T-helper 2 cell treated with Interferon-gamma antibody and Interleukin-4, amounts not matched to agents 100 ng/mL and 5 ng/mL, for 36 hours (primary cell): Measurements from ENCODE around the gene COL25A1. TPM values are rescaled to one million over a fixed set of nuclear protein-coding genes. Genes with fewer than 3 reads are reported as not detected.
"Not testable (repeated sequence)": the region's sequence is repeated elsewhere in the genome, so short reads cannot be mapped to it uniquely, and the experiment has no call there.

Experiments
- intact Hi-C: fragments of 100-400 bp; cut with micrococcal nuclease; formaldehyde crosslinking; loops from one replicate; pipeline ENCODE4 v1.15.1; 2023
- total RNA-seq: library from RNA; stranded (reverse); gene quantifications from 2 replicates; pipeline ENCODE4 v1.2.3, GENCODE V29; 2022

The COL25A1 gene
- total RNA-seq, 1 donor from 2014 or later: not detected

GRCh38 chr4:109174224-109174953, 128.1 kb downstream of the COL25A1 start:
- intact Hi-C loops: no loop called here

- intact Hi-C loops: no loop called here
Measured at GRCh38 chr4:109172301-109172700, 130.2 kb downstream of the COL25A1 start.

GRCh38 chr4:109171070-109171469, 131.4 kb downstream of the COL25A1 start:
- intact Hi-C loops: no loop called here

GRCh38 chr4:109169170-109169569, 133.3 kb downstream of the COL25A1 start:
- intact Hi-C loops: no loop called here

- intact Hi-C loops: no loop called here
Measured at GRCh38 chr4:109166586-109166985, 135.9 kb downstream of the COL25A1 start.

GRCh38 chr4:109166126-109166525, 136.3 kb downstream of the COL25A1 start:
- intact Hi-C loops: no loop called here

- intact Hi-C loops: no loop called here
Measured at GRCh38 chr4:109164011-109164410, 138.4 kb downstream of the COL25A1 start.

- intact Hi-C loops: no loop called here
Measured at GRCh38 chr4:109163493-109163892, 139.0 kb downstream of the COL25A1 start.

GRCh38 chr4:109162759-109163158, 139.7 kb downstream of the COL25A1 start:
- intact Hi-C loops: no loop called here

- intact Hi-C loops: no loop called here
Measured at GRCh38 chr4:109160494-109160893, 142.0 kb downstream of the COL25A1 start.

- intact Hi-C loops: no loop called here
Measured at GRCh38 chr4:109157696-109158095, 144.8 kb downstream of the COL25A1 start.

GRCh38 chr4:109157205-109157604, 145.3 kb downstream of the COL25A1 start:
- intact Hi-C loops: no loop called here

- intact Hi-C loops: no loop called here
Measured at GRCh38 chr4:109156356-109156755, 146.1 kb downstream of the COL25A1 start.

- intact Hi-C loops: no loop called here
Measured at GRCh38 chr4:109155682-109156283, 146.7 kb downstream of the COL25A1 start.

- intact Hi-C loops: no loop called here
Measured at GRCh38 chr4:109155084-109155483, 147.4 kb downstream of the COL25A1 start.

- intact Hi-C loops: no loop called here
Measured at GRCh38 chr4:109154424-109154823, 148.0 kb downstream of the COL25A1 start.

GRCh38 chr4:109149836-109150235, 152.6 kb downstream of the COL25A1 start:
- intact Hi-C loops: no loop called here

GRCh38 chr4:109148577-109149075, 153.8 kb downstream of the COL25A1 start:
- intact Hi-C loops: no loop called here

- intact Hi-C loops: no loop called here
Measured at GRCh38 chr4:109147135-109147534, 155.3 kb downstream of the COL25A1 start.

GRCh38 chr4:109146499-109146898, 156.0 kb downstream of the COL25A1 start:
- intact Hi-C loops: no loop called here

- intact Hi-C loops: not testable (repeated sequence)
Measured at GRCh38 chr4:109138125-109138524, 164.3 kb downstream of the COL25A1 start.

- intact Hi-C loops: no loop called here
Measured at GRCh38 chr4:109134921-109135320, 167.5 kb downstream of the COL25A1 start.

- intact Hi-C loops: no loop called here
Measured at GRCh38 chr4:109134268-109134667, 168.2 kb downstream of the COL25A1 start.
